Measurements from ENCODE around the gene TVP23C.

TVP23C gene

DNA sequence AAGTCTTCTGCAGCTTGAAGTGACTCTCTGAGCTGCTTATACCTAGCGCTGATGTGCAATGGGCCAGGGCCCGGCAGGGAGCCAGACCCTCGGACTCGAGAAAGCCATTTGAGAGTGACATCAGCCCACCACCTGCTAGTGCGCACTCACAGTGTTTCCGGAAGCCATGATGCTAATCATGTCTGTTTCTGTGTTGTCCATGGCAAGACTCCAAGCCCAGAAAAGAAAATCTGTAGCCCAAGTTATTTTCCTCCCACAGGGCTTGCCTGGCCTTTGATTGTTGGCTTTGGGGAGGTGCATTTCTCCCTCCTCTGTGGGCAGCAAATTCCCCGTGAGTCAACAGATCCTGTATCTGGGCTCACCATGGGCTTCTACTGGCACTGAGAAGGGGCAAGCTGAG lies 94.0 kb downstream of the TVP23C start:
- POLR2A ChIA-PET: no interaction called here
- CTCF ChIA-PET: interaction anchor here (1.6 kb wide), 1 partner anchor 34 kb away, joined by 3 read pairs; no protein-coding TSS in a partner anchor
- TF ChIP-seq, protein P1, sequence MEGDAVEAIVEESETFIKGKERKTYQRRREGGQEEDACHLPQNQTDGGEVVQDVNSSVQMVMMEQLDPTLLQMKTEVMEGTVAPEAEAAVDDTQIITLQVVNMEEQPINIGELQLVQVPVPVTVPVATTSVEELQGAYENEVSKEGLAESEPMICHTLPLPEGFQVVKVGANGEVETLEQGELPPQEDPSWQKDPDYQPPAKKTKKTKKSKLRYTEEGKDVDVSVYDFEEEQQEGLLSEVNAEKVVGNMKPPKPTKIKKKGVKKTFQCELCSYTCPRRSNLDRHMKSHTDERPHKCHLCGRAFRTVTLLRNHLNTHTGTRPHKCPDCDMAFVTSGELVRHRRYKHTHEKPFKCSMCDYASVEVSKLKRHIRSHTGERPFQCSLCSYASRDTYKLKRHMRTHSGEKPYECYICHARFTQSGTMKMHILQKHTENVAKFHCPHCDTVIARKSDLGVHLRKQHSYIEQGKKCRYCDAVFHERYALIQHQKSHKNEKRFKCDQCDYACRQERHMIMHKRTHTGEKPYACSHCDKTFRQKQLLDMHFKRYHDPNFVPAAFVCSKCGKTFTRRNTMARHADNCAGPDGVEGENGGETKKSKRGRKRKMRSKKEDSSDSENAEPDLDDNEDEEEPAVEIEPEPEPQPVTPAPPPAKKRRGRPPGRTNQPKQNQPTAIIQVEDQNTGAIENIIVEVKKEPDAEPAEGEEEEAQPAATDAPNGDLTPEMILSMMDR (IDR thresholded peaks at IDR 0.05; ENCODE audit: control extremely low read depth, extremely low read depth, low read depth, missing control alignments): no peak
- DNase-seq (ENCODE audit: extremely low spot score): no peak

DNA sequence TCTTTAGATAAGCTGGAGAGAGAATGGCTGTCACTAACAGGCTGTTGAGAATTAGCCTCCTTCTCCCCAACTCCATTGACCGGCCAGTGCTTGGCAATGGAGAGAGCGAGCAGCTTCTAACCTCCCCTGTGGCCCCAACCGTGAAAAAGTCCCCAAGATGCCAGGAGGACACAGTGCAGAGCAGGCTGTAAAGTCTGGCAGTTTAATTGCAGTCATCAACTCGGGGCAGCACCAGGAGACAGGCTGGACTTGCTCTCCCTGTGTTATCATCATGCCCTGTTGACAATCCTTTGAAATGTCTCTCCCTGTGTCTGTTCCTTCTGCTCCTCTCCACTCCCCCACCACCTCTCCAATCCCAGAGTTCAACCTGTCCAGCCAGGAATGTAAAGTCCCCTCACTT lies 95.2 kb downstream of the TVP23C start:
- no peak for DNase-seq (ENCODE audit: extremely low spot score)
- ChIA-PET CTCF (no interaction called here), POLR2A (no interaction called here)
- TF ChIP-seq, protein P1 (IDR thresholded peaks at IDR 0.05; ENCODE audit: control extremely low read depth, extremely low read depth, low read depth, missing control alignments): no peak

DNA sequence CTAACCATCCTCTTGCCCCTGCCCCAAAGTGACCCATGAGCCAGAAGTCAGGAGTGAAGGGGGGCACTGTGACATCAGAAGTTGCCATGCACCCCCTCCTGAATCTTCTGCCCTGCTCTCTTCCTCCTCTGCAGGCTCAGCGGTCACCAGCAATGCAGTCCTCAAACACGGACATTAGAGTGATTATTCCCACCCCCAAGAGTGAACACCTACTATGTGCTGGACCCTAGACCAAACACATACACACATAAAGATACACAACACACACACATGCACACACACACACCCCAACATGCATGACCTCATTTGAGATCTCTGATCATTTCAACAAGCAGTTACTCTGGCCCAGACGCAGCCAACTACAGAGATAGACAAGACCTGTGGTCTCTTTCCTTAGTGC lies 95.7 kb downstream of the TVP23C start, which contains the start of gene CDRT4:
Gene CDRT4 (minus strand): TSS at position 30 of the 400 bp plus-strand sequence. CDS start 27,383 bp downstream, outside the sequence.
- TF ChIP-seq, protein P1 (IDR thresholded peaks at IDR 0.05; ENCODE audit: control extremely low read depth, extremely low read depth, low read depth, missing control alignments): no peak
- CTCF ChIA-PET: no interaction called here
- POLR2A ChIA-PET: no interaction called here
- DNase-seq (ENCODE audit: extremely low spot score): no peak

DNA sequence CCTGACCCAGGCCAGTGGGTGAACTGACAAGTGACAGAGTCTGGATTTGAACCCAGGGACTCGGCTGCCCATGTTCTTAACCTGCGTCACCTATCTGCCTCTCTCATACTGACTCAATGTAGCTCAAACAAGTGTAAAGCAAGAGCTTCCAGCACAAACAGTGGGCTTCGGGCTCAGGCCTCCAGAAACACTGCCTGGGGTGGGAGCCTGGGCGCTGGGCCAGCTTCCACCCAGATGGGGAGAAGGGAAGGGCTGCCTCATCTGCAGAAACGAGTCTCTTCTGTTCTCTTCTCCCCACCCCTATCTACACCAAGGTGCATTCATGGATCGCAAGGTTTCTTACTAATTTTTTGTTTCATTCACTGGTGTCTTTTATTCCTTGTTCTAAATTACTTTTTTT lies 97.2 kb downstream of the TVP23C start:
- POLR2A ChIA-PET: no interaction called here
- CTCF ChIA-PET: interaction anchor here (1.4 kb wide), 1 partner anchor 19 kb away, joined by 4 read pairs; no protein-coding TSS in a partner anchor
- TF ChIP-seq, protein P1 (IDR thresholded peaks at IDR 0.05; ENCODE audit: control extremely low read depth, extremely low read depth, low read depth, missing control alignments): no peak
- DNase-seq (ENCODE audit: extremely low spot score): no peak

DNA sequence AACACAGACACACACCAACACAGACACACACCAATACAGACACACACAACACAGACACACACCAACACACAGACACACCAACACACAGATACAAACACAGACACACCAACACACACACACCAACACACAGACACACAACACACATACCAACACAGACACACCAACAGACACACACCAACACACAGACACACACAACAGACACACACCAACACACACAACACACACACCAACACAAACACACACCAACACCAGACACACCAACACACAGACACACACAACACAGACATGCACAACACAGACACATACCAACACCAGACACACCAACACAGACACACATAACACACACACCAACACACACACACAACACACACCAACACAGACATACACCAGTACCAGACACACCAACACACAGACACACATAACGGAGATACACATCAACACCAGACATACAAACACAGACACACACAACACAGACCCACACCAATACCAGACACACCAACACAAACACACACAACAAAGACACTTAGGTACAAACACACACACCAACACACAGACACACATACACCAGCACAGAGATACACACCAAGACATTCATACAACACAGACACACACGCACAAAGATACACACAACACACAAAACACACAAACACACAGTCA lies 98.1 kb downstream of the TVP23C start:
- TF ChIP-seq, protein P1 (IDR thresholded peaks at IDR 0.05; ENCODE audit: control extremely low read depth, extremely low read depth, low read depth, missing control alignments): no peak
- no peak for DNase-seq (ENCODE audit: extremely low spot score)
- ChIA-PET POLR2A (no interaction called here), CTCF (interaction anchor here (1.7 kb wide), 1 partner anchor 38 kb away, joined by 5 read pairs; no protein-coding TSS in a partner anchor)

DNA sequence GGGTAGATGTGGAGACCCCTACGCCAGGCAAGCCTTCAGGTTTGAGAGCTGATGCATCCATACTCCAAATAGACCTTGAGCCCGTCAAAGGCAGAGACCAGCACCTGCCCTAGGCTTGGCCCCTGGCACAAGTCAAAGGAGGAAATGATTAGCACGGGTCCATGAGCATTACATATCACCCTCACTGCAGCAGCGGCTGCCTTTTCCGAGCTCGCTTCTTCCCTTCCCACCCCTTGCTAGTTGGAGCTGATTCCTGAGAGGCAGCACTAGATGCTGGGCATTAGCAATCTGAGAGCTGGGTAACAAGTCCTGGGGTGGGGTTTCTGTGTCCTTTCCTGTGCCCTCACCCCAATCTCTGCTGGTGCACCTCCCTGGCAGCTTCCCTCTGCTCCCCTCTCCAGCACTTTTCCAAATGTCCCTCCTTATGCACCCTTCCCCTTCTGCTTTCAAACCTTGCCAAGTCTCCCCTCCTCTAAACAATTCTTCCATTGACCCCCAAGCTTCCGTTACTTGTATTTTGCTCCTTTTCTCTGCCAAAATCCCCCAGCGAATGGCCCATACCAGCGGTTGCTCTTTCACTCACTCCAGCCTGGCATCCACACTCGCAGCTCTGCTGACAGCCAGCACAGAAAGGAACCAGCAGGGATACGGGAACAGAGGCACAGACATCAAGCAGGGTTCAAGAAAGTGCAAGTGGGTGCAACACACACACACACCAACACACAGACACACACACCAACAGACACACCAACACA lies 98.9 kb downstream of the TVP23C start:
- POLR2A ChIA-PET: no interaction called here
- CTCF ChIA-PET: interaction anchor here (1.7 kb wide), 1 partner anchor 39 kb away, joined by 5 read pairs; no protein-coding TSS in a partner anchor
- no peak for DNase-seq (ENCODE audit: extremely low spot score)

More for the DNA sequence above, 98.9 kb downstream of the TVP23C start:
- TF ChIP-seq, protein P1 (IDR thresholded peaks at IDR 0.05; ENCODE audit: control extremely low read depth, extremely low read depth, low read depth, missing control alignments): no peak

Measured in GM10248 (cell line).